SHP77 (cell line): ENCODE measurements around the gene MRPL58.
"Not testable (repeated sequence)": the region's sequence is repeated elsewhere in the genome, so short reads cannot be mapped to it uniquely, and the experiment has no call there.

Experiments used
- DNase-seq, 2 experiments: peaks; one replicate each; lab custom pipeline; 2025; lab: John Stamatoyannopoulos, UW

The MRPL58 gene

DNA sequence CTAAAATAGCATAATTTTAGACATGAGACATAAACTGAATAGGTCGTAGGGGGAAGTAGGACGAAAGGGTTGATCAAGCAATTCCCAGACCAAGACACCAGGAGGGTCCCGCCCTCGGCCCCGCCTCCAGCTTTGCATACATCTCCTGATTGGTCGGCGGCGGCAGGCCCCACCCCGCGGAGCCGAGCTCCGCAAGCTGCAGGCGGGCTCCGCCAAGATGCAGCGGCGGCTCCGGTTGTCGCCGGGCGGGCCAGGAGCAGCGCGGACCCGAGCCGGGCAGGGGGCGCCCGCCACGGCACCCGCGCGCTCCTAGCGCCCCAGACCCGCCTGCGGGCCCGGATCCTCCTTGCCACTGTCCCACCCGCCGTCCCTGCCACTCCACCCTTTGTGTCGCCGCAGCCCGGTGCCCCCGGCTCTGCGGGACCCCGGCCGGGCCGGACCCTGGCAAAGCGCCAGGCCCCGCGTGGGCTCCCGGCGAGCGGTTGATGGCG lies 25.0 kb upstream of the MRPL58 start, which contains the start of gene CDR2L:
CDR2L (plus strand) TSS at position 215 of the 491 bp plus-strand sequence. CDS start 412 bp downstream, outside the sequence.
- peak; percentile 88 to 96 for DNase-seq

DNA sequence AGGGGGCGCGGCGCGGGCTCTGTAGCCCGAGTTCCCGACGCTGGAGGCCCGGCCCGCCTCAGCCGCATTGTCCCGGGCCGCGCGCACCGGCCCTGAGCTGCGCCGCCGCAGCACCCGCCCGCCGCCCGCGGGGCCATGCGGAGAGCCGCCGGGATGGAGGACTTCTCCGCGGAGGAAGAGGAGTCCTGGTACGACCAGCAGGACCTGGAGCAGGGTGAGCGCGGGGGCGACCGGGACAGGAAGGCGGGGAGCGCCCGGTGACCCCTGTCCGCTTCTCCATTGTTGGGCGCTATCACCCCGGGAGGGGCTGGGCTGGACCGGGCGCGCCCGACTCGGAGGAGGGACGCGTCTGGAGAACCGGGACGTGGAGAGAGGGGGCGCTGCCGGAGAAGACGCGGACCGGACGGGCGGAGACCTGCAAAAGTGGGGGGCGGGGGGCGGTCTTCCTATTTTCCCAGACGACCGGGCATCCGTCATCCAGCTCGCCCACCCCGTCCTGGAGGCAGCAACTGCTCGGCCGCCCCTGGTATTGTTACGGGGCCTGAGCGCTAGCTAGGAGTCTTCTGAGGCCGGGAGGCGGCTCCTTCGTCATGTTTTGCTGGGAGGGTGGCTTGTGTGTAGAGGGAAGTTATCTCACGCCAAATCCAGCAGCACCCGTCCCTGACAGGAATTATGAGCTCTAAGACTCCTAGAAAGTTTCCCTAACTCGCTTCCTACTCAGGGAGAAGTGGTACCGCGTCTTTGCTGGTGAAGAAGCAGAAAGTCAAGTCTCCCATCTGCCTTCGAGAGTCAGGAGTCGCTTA lies 24.4 kb upstream of the MRPL58 start:
- peak; percentile 22 to 50 for DNase-seq

DNA sequence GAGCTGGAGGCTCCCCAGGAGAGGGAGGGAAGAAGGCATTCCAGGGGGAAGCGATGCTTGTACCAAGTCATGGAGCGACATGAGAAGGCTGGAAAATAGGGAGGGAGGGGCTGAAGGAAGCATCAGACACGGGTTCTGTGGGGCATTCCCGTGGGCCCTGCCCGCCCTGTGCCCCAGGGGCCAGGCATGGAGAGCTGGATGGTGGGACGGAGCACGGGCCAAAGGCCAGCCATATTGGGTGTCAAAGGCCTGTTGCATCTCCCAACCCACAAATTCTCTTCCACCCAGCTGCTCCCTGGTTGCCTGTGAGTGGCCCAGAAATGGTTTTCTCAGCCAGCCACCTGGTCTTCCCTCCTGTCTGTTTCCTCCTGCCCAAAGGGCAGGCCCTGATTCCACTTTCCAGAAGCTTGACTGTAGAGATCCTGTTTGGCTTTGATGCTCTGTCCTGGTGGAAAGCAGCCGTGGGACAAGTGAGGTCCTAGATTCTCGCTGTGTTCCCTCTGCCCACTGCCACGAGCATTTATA lies 21.8 kb upstream of the MRPL58 start:
- no peak for DNase-seq

DNA sequence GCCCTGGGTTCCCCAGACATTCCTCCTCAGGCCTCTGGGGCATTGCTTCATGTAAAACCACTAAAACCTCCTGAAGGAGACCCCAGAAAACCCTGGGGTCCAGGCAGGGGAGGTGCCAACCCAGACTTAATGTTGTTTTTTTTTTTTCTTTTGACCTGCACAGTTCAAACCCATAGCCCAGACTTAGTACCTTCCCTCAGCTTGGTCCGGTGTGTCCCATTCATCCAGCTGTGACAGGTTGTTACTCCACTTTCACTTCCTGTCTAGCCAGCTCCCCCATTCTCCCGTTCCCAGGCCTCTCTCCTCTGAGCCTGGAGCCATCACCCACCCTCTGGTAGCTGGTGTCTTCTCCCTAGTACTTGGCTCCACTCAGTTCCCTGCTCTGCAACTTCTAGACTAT lies 20.2 kb upstream of the MRPL58 start:
- DNase-seq = no peak

DNA sequence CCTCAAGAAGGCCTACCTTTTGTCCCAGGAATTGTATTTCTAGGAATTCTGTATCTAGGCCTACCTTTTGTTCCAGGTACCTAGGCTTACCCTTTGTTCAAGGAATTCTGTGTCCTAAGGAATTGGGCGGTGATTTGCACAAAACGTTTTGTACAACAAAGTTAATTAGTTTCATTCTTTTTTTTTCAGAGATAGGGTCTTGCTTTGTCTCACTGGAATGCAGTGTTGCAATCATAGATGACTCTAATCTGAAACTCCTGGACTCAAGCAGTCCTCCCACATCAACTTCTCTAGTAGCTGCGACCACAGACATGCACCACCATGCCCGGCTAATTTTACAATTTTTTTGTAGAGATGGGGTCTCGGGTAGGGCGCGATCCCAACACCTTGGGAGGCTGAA lies 18.0 kb upstream of the MRPL58 start:
- no peak for DNase-seq

DNA sequence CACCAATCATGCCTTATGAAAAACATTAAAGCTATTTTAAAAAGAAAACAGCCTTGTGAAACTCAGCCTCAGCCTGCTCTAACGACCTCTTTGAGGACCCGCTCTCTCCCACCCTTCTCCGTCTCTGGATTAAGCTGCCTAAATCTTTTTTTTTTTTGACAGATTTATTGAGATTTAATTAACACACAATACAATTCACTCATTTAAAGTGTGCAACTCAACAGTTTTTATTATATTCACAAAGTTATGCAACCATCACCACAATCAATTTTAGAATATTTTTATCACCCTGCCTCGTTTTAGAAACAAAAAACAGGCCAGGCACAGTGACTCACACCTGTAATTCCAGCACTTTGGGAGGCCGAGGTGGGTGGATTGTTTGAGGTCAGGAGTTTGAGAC lies 16.6 kb upstream of the MRPL58 start:
- no peak for DNase-seq

DNA sequence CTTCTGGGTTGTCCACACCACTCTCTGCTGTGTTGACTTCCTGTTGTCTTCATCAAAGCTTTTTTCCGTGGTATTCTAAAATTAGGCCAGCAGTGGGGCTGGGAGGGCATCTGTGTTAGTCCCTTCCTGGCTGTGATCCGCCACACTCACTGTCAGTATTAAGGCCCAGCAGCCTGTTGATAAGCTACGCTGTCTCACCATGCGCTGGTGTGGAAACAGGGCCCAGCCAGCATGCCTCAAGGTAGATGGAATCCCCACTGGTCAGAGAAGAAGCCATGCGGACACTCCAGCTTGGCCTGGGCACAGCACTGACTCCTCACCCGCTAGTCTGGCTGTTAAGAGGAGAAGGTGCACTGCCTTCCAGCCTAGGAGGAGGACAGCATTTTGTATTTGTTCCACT lies 13.7 kb upstream of the MRPL58 start:
- DNase-seq = no peak

GRCh38 chr17:74999523-74999922 lies 12.9 kb upstream of the MRPL58 start:
- DNase-seq = no peak

- DNase-seq = no peak
Measured at GRCh38 chr17:75001915-75002843, 10.3 kb upstream of the MRPL58 start.

DNA sequence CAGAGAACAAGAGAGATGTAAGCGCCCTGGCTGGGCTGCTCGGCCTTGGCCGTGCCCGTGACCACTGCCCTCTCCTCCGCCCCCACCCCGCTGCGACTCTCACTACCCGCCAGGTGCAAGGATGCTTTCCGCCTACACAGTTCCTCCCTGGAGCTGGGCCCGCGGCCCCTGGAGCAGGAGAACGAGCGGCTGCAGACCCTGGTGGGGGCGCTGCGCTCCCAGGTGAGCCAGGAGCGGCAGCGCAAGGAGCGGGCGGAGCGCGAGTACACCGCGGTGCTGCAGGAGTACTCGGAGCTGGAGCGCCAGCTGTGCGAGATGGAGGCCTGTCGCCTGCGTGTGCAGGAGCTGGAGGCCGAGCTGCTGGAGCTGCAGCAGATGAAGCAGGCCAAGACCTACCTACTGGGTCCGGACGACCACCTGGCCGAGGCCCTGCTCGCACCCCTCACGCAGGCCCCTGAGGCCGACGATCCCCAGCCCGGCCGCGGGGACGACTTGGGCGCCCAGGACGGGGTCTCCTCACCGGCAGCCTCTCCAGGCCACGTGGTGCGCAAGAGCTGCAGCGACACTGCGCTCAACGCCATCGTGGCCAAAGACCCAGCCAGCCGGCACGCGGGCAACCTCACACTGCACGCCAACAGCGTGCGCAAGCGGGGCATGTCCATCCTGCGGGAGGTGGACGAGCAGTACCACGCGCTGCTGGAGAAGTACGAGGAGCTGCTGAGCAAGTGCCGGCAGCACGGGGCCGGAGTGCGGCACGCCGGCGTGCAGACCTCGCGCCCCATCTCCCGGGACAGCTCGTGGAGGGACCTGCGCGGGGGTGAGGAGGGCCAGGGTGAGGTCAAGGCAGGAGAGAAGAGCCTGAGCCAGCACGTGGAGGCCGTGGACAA lies 9.2 kb upstream of the MRPL58 start:
- no peak for DNase-seq

DNA sequence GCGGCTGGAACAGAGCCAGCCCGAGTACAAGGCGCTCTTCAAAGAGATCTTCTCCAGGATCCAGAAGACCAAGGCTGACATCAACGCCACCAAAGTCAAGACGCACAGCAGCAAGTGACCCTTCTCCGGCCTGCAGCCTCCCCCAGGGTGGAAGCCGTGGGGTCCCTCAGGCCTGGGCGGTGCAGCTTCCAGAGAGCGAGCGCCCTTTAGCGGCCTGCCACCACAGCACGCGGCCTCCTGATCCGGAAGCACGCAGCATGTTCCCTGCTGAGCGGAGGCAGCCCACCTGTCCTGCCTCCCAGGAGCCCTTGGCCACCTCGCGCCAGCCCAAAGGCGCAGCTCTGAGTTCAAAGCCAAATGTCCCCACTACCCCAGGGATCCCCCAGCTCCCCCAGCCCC lies 8.5 kb upstream of the MRPL58 start:
- no peak for DNase-seq

DNA sequence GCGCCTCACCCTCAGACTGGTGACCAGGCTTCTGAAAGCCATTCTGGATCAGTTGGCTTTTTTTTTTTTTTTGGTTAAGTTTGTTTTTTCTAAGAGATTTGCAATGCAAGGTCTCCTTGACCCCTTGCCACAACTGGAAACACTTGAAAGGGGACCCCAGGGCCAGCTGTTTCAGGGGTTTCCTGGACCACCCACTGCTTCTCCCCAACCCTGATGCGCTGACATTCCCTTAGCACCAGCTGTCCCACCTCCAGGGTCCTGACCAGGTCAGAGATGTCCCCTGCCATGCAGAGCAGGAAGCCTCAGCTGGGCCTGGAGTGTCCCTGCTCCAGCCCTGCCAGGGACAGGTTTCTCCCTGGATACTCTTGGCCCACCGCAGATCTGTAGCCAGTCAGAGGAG lies 8.1 kb upstream of the MRPL58 start:
- no peak for DNase-seq

GRCh38 chr17:75005291-75005690 lies 7.2 kb upstream of the MRPL58 start:
- DNase-seq = no peak

GRCh38 chr17:75006084-75006483 lies 6.4 kb upstream of the MRPL58 start:
- not testable (repeated sequence) for DNase-seq

DNA sequence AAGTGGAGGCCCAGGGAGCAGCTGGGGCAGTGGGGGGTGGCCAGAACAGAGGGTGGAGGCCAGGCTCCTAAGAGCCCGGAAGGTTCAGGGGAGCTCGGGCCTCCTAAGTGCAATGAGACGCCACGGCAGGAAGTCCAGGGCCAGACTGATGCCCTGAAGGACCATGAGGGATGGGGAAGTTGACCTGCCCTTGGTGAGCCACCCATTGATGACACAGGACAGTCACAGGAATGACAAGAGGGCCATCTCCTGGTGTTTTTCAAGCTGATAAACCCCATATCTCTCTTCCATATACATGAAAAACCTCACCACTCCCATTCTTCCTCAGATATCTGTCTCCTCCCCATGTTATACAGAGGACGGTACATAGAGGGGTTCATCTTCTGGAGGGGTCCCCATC lies 5.8 kb upstream of the MRPL58 start:
- DNase-seq = peak in 1 of 2 experiments; percentile 27

- DNase-seq = peak in 1 of 2 experiments; percentile 35
Measured at GRCh38 chr17:75008373-75008772, 4.1 kb upstream of the MRPL58 start.

GRCh38 chr17:75009139-75009724 lies 3.2 kb upstream of the MRPL58 start:
- DNase-seq = no peak

- DNase-seq = peak; percentile 98 to 99
Measured at GRCh38 chr17:75010683-75011400, 1.6 kb upstream of the MRPL58 start.

DNA sequence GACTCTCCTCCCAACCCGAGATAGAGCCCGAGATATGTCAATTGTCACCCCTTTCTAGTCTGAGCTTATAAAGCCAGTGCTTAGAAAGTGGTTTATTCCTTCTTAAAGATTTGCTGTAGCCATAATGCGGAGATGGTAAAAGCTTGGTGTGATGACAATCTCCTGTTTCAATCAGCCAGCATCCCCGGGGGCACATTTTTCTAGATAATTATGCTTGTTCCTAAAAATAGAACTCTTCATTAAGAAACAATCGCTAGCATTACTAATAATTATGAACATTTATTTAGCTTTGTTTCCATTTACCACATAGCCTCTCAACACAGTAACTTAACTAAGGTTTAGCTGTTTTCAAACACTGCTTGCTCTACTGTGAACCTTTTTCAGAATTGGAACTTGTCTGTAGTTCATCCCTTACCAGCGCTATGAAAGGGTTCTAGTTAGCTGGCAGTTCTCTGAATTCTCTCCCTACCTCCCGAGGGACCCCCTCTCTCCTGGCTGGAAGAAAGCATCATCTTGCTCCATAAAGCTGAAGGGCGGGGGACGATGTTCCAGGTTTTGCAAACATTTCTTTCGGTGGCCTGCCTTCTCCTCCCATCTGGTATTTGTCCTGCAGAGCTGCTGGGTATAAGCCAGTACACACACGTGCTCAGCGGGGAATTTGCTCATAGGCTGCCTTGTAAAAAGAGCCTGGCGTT lies 922 bp upstream of the MRPL58 start:
- peak; percentile 55 to 81 for DNase-seq

DNA sequence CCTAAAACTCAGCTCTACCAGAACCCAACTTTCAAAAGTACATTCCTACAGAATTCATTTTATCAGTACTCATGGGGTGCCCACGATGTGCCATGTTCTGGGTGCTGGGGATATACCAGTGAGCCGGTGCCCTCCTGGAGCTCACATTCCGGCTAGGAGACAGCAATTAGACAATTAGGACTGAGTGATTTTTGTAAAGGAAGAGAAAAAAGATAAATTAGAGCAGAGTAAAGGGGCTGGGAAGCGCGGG lies 449 bp upstream of the MRPL58 start:
- no peak for DNase-seq
